Measurements from ENCODE around the gene EYS.

Gene EYS

GRCh38 chr6:65700561-65700960 lies 6.5 kb downstream of the EYS start:
- H3K4me1 ChIP-seq (ENCODE audit: control insufficient read depth in 1 of 2, insufficient read depth in 2 of 2, low read length in 2 of 2): no peaks in the 10 kb centered on the region
- no peaks in the 10 kb centered on the region for H3K9me3 ChIP-seq (ENCODE audit: control insufficient read depth in 1 of 2, low read length in 2 of 2)
- H3K27ac ChIP-seq (ENCODE audit: low read depth, low read length): no peak overlapping the region
- no peak overlapping the region for H3K9ac ChIP-seq (ENCODE audit: low read depth in 1 of 2, low read length in 2 of 2)
- no peaks in the 10 kb centered on the region for H3K36me3 ChIP-seq (ENCODE audit: control insufficient read depth in 1 of 2, insufficient read depth in 2 of 2, low read length in 2 of 2)
- no peak overlapping the region for H3K4me3 ChIP-seq (ENCODE audit: low read depth in 1 of 2, low read length in 2 of 2)
- H3K27me3 ChIP-seq (ENCODE audit: control insufficient read depth in 1 of 2, insufficient read depth in 2 of 2, low read length in 2 of 2): no peaks in the 10 kb centered on the region

- H3K4me3 ChIP-seq (ENCODE audit: low read depth in 1 of 2, low read length in 2 of 2): no peak overlapping the region
- no peaks in the 10 kb centered on the region for H3K27me3 ChIP-seq (ENCODE audit: control insufficient read depth in 1 of 2, insufficient read depth in 2 of 2, low read length in 2 of 2)
- H3K4me1 ChIP-seq (ENCODE audit: control insufficient read depth in 1 of 2, insufficient read depth in 2 of 2, low read length in 2 of 2): no peaks in the 10 kb centered on the region
- no peak overlapping the region for H3K27ac ChIP-seq (ENCODE audit: low read depth, low read length)
- no peaks in the 10 kb centered on the region for H3K9me3 ChIP-seq (ENCODE audit: control insufficient read depth in 1 of 2, low read length in 2 of 2)
- no peaks in the 10 kb centered on the region for H3K36me3 ChIP-seq (ENCODE audit: control insufficient read depth in 1 of 2, insufficient read depth in 2 of 2, low read length in 2 of 2)
- H3K9ac ChIP-seq (ENCODE audit: low read depth in 1 of 2, low read length in 2 of 2): no peak overlapping the region
Observed at GRCh38 chr6:65692109-65692508, 14.9 kb downstream of the EYS start.

- no peaks in the 10 kb centered on the region for H3K27me3 ChIP-seq (ENCODE audit: control insufficient read depth in 1 of 2, insufficient read depth in 2 of 2, low read length in 2 of 2)
- no peak overlapping the region for H3K4me3 ChIP-seq (ENCODE audit: low read depth in 1 of 2, low read length in 2 of 2)
- H3K9ac ChIP-seq (ENCODE audit: low read depth in 1 of 2, low read length in 2 of 2): no peak overlapping the region
- no peak overlapping the region for H3K27ac ChIP-seq (ENCODE audit: low read depth, low read length)
- H3K36me3 ChIP-seq (ENCODE audit: control insufficient read depth in 1 of 2, insufficient read depth in 2 of 2, low read length in 2 of 2): no peaks in the 10 kb centered on the region
- no peaks in the 10 kb centered on the region for H3K4me1 ChIP-seq (ENCODE audit: control insufficient read depth in 1 of 2, insufficient read depth in 2 of 2, low read length in 2 of 2)
- H3K9me3 ChIP-seq (ENCODE audit: control insufficient read depth in 1 of 2, low read length in 2 of 2): peaks cover 3 to 17% of the 10 kb centered on the region in 2 donors
Observed at GRCh38 chr6:65680232-65680631, 26.8 kb downstream of the EYS start.

GRCh38 chr6:65671922-65672321 lies 35.1 kb downstream of the EYS start:
- Histone ChIP-seq H3K9me3 (ENCODE audit: control insufficient read depth in 1 of 2, low read length in 2 of 2) (no peaks in the 10 kb centered on the region), H3K36me3 (ENCODE audit: control insufficient read depth in 1 of 2, insufficient read depth in 2 of 2, low read length in 2 of 2) (no peaks in the 10 kb centered on the region), H3K9ac (ENCODE audit: low read depth in 1 of 2, low read length in 2 of 2) (no peak overlapping the region)

GRCh38 chr6:65667916-65668656 lies 38.9 kb downstream of the EYS start:
- no peaks in the 10 kb centered on the region for H3K4me1 ChIP-seq (ENCODE audit: control insufficient read depth in 1 of 2, insufficient read depth in 2 of 2, low read length in 2 of 2)
- no peaks in the 10 kb centered on the region for H3K9me3 ChIP-seq (ENCODE audit: control insufficient read depth in 1 of 2, low read length in 2 of 2)
- no peak overlapping the region for H3K9ac ChIP-seq (ENCODE audit: low read depth in 1 of 2, low read length in 2 of 2)
- no peak overlapping the region for H3K4me3 ChIP-seq (ENCODE audit: low read depth in 1 of 2, low read length in 2 of 2)
- no peaks in the 10 kb centered on the region for H3K27me3 ChIP-seq (ENCODE audit: control insufficient read depth in 1 of 2, insufficient read depth in 2 of 2, low read length in 2 of 2)
- no peaks in the 10 kb centered on the region for H3K36me3 ChIP-seq (ENCODE audit: control insufficient read depth in 1 of 2, insufficient read depth in 2 of 2, low read length in 2 of 2)
- no peak overlapping the region for H3K27ac ChIP-seq (ENCODE audit: low read depth, low read length)

More at GRCh38 chr6:65671922-65672321, 35.1 kb downstream of the EYS start:
- Histone ChIP-seq H3K27ac (ENCODE audit: low read depth, low read length) (no peak overlapping the region), H3K27me3 (ENCODE audit: control insufficient read depth in 1 of 2, insufficient read depth in 2 of 2, low read length in 2 of 2) (no peaks in the 10 kb centered on the region), H3K4me3 (ENCODE audit: low read depth in 1 of 2, low read length in 2 of 2) (no peak overlapping the region), H3K4me1 (ENCODE audit: control insufficient read depth in 1 of 2, insufficient read depth in 2 of 2, low read length in 2 of 2) (no peaks in the 10 kb centered on the region)

- no peak overlapping the region for H3K4me3 ChIP-seq (ENCODE audit: low read depth in 1 of 2, low read length in 2 of 2)
- H3K9me3 ChIP-seq (ENCODE audit: control insufficient read depth in 1 of 2, low read length in 2 of 2): peaks cover under 1 to 7% of the 10 kb centered on the region in 2 donors
- H3K27ac ChIP-seq (ENCODE audit: low read depth, low read length): no peak overlapping the region
- H3K36me3 ChIP-seq (ENCODE audit: control insufficient read depth in 1 of 2, insufficient read depth in 2 of 2, low read length in 2 of 2): no peaks in the 10 kb centered on the region
- H3K9ac ChIP-seq (ENCODE audit: low read depth in 1 of 2, low read length in 2 of 2): no peak overlapping the region
- H3K27me3 ChIP-seq (ENCODE audit: control insufficient read depth in 1 of 2, insufficient read depth in 2 of 2, low read length in 2 of 2): no peaks in the 10 kb centered on the region
- no peaks in the 10 kb centered on the region for H3K4me1 ChIP-seq (ENCODE audit: control insufficient read depth in 1 of 2, insufficient read depth in 2 of 2, low read length in 2 of 2)
Observed at GRCh38 chr6:65650086-65650485, 56.9 kb downstream of the EYS start.

- Histone ChIP-seq H3K4me3 (ENCODE audit: low read depth in 1 of 2, low read length in 2 of 2) (no peak overlapping the region), H3K4me1 (ENCODE audit: control insufficient read depth in 1 of 2, insufficient read depth in 2 of 2, low read length in 2 of 2) (no peaks in the 10 kb centered on the region), H3K9me3 (ENCODE audit: control insufficient read depth in 1 of 2, low read length in 2 of 2) (peaks cover 5 to 7% of the 10 kb centered on the region in 2 donors), H3K27me3 (ENCODE audit: control insufficient read depth in 1 of 2, insufficient read depth in 2 of 2, low read length in 2 of 2) (no peaks in the 10 kb centered on the region), H3K27ac (ENCODE audit: low read depth, low read length) (no peak overlapping the region), H3K36me3 (ENCODE audit: control insufficient read depth in 1 of 2, insufficient read depth in 2 of 2, low read length in 2 of 2) (no peaks in the 10 kb centered on the region), H3K9ac (ENCODE audit: low read depth in 1 of 2, low read length in 2 of 2) (no peak overlapping the region)
Observed at GRCh38 chr6:65649392-65649791, 57.6 kb downstream of the EYS start.

- H3K27me3 ChIP-seq (ENCODE audit: control insufficient read depth in 1 of 2, insufficient read depth in 2 of 2, low read length in 2 of 2): no peaks in the 10 kb centered on the region
- no peak overlapping the region for H3K4me3 ChIP-seq (ENCODE audit: low read depth in 1 of 2, low read length in 2 of 2)
- H3K27ac ChIP-seq (ENCODE audit: low read depth, low read length): no peak overlapping the region
- H3K4me1 ChIP-seq (ENCODE audit: control insufficient read depth in 1 of 2, insufficient read depth in 2 of 2, low read length in 2 of 2): no peaks in the 10 kb centered on the region
- H3K9ac ChIP-seq (ENCODE audit: low read depth in 1 of 2, low read length in 2 of 2): no peak overlapping the region
- peaks cover 4 to 9% of the 10 kb centered on the region in 2 donors for H3K9me3 ChIP-seq (ENCODE audit: control insufficient read depth in 1 of 2, low read length in 2 of 2)
- H3K36me3 ChIP-seq (ENCODE audit: control insufficient read depth in 1 of 2, insufficient read depth in 2 of 2, low read length in 2 of 2): no peaks in the 10 kb centered on the region
Observed at GRCh38 chr6:65646544-65646943, 60.5 kb downstream of the EYS start.

- Histone ChIP-seq H3K36me3 (ENCODE audit: control insufficient read depth in 1 of 2, insufficient read depth in 2 of 2, low read length in 2 of 2) (no peaks in the 10 kb centered on the region), H3K9me3 (ENCODE audit: control insufficient read depth in 1 of 2, low read length in 2 of 2) (peaks cover 2 to 9% of the 10 kb centered on the region in 2 donors), H3K9ac (ENCODE audit: low read depth in 1 of 2, low read length in 2 of 2) (no peak overlapping the region)
Observed at GRCh38 chr6:65642776-65643175, 64.2 kb downstream of the EYS start.

GRCh38 chr6:65638047-65638831 lies 68.8 kb downstream of the EYS start:
- no peak overlapping the region for H3K4me3 ChIP-seq (ENCODE audit: low read depth in 1 of 2, low read length in 2 of 2)
- H3K4me1 ChIP-seq (ENCODE audit: control insufficient read depth in 1 of 2, insufficient read depth in 2 of 2, low read length in 2 of 2): no peaks in the 10 kb centered on the region
- peaks cover 0 to 4% of the 10 kb centered on the region in 2 donors for H3K9me3 ChIP-seq (ENCODE audit: control insufficient read depth in 1 of 2, low read length in 2 of 2)
- H3K27me3 ChIP-seq (ENCODE audit: control insufficient read depth in 1 of 2, insufficient read depth in 2 of 2, low read length in 2 of 2): no peaks in the 10 kb centered on the region
- H3K27ac ChIP-seq (ENCODE audit: low read depth, low read length): no peak overlapping the region
- no peak overlapping the region for H3K9ac ChIP-seq (ENCODE audit: low read depth in 1 of 2, low read length in 2 of 2)
- no peaks in the 10 kb centered on the region for H3K36me3 ChIP-seq (ENCODE audit: control insufficient read depth in 1 of 2, insufficient read depth in 2 of 2, low read length in 2 of 2)

More at GRCh38 chr6:65642776-65643175, 64.2 kb downstream of the EYS start:
- Histone ChIP-seq H3K4me1 (ENCODE audit: control insufficient read depth in 1 of 2, insufficient read depth in 2 of 2, low read length in 2 of 2) (no peaks in the 10 kb centered on the region), H3K4me3 (ENCODE audit: low read depth in 1 of 2, low read length in 2 of 2) (no peak overlapping the region), H3K27me3 (ENCODE audit: control insufficient read depth in 1 of 2, insufficient read depth in 2 of 2, low read length in 2 of 2) (no peaks in the 10 kb centered on the region), H3K27ac (ENCODE audit: low read depth, low read length) (no peak overlapping the region)
